ENCODE measurements around the gene CDC42BPA. TPM values are rescaled to one million over a fixed set of nuclear protein-coding genes. Genes with fewer than 3 reads are reported as not detected.
A peak's percentile ranks its signal among the peaks of the same experiment; 100 is the strongest.

The CDC42BPA gene, protein sequence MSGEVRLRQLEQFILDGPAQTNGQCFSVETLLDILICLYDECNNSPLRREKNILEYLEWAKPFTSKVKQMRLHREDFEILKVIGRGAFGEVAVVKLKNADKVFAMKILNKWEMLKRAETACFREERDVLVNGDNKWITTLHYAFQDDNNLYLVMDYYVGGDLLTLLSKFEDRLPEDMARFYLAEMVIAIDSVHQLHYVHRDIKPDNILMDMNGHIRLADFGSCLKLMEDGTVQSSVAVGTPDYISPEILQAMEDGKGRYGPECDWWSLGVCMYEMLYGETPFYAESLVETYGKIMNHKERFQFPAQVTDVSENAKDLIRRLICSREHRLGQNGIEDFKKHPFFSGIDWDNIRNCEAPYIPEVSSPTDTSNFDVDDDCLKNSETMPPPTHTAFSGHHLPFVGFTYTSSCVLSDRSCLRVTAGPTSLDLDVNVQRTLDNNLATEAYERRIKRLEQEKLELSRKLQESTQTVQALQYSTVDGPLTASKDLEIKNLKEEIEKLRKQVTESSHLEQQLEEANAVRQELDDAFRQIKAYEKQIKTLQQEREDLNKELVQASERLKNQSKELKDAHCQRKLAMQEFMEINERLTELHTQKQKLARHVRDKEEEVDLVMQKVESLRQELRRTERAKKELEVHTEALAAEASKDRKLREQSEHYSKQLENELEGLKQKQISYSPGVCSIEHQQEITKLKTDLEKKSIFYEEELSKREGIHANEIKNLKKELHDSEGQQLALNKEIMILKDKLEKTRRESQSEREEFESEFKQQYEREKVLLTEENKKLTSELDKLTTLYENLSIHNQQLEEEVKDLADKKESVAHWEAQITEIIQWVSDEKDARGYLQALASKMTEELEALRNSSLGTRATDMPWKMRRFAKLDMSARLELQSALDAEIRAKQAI (N-terminal part only)
- total RNA-seq (10 to 100 TPM; 34.6 to 38.0 (median 36.8) TPM), polyA plus RNA-seq (12.9 TPM)
- long read RNA-seq, donor 1, partial matches to known transcripts: 54 of 66 reads
- long read RNA-seq, donor 1, other reads (novel, unspliced or antisense): 12 of 66 reads
- long read RNA-seq, donor 2, partial matches to known transcripts: 3 of 4 reads
- long read RNA-seq, donor 2, other reads (novel, unspliced or antisense): 1 of 4 reads
- long read RNA-seq, donor 3, partial matches to known transcripts: 16 of 23 reads
- long read RNA-seq, donor 3, other reads (novel, unspliced or antisense): 7 of 23 reads
- long read RNA-seq, donor 4, partial matches to known transcripts: 1 of 1 reads
- long read RNA-seq, donor 4, other reads (novel, unspliced or antisense): 0 of 1 reads

DNA sequence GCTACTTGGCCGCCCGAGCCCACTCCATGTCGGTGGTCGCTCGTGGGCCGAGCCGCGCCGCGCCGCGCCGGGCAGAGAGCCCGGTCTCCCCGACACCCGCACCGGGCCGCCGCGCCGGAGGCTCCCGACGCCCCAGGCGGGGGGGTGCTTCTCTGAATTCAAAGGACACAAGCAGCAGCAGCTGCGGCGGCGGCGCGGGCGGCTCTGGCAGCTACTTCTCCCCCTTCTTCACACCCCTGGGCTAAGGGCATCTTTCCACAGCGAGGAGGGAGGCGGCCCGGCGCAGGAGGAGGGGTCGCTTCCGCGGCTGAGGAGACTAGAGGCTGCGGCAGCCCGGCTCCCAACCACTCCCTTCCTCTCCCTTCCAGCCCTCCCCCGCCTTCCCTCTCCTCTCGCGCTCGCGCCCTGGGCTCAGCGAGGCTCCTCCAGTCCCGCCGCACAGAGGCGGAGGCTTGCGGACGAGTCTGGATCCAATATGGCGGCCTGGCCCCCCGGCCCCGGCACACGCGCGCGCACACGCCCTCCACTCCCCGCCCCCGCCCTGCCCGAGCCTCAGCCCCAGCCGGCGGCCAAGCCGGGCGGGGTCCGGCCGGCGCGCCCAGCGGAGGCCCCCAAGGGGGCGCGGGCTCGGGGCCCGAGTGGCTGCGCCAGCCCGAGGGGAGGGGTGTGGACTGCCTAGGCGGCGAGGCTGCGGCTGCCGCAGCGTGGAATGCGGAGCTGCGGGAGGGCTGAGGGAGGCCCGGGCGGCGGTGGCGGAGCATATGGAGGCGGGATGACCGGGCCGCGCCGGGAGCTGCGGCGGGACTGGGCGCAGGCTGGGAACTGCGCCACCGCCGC lies at the start of gene CDC42BPA:
CDC42BPA (minus strand) TSS at position 477 of the 837 bp plus-strand sequence. CDS start 1,310 bp downstream, outside the sequence.
- H3K27me3 ChIP-seq (ENCODE audit: control insufficient read depth, insufficient read depth): no peaks in the 10 kb centered on the region
- H3K4me1 ChIP-seq (ENCODE audit: control insufficient read depth, insufficient read depth, low read length): no peaks in the 10 kb centered on the region
- DNase-seq (peak; percentile 90 to 95 (median 94)), ATAC-seq (peak; percentile 94 to 95)
- H3K27ac ChIP-seq (ENCODE audit: low read length): peak within 1 kb of the TSS; percentile 98
- WGBS: under 1% methylated on average over 97 of the region's 98 CpGs
- H3K4me3 ChIP-seq (ENCODE audit: low read length): peak within 1 kb of the TSS; percentile 88
- intact Hi-C loops (cut with DNase I): loop anchor here in 1 of 4 donors (10.0 kb wide), 1 partner anchor 117 kb away; no protein-coding TSS in a partner anchor
- no peaks in the 10 kb centered on the region for H3K9me3 ChIP-seq (ENCODE audit: control insufficient read depth, low read length)

DNA sequence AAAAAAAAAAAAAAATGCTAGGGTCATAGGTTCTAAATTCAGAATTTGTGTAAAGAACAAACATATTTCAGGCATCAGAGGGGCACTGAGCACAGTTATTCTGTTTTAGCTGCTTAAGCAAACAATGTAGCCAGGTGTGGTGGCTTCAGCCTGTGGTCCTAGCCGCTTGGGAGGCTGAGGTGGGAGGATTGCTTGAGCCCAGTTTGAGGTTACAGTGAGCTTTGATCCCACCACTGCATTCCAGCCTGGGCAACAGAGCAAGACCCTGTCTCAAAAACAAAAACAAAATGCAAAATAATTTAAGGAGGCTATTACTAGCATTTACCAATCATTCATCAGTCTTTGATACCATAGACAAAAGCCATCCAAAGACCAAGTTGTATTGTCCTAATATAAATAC lies 49.7 kb upstream of the CDC42BPA start:
- no peak for DNase-seq
- Histone ChIP-seq H3K27ac (ENCODE audit: low read length) (no peak overlapping the region), H3K4me1 (ENCODE audit: control insufficient read depth, insufficient read depth, low read length) (no peaks in the 10 kb centered on the region), H3K4me3 (ENCODE audit: low read length) (no peak overlapping the region), H3K27me3 (ENCODE audit: control insufficient read depth, insufficient read depth) (no peaks in the 10 kb centered on the region), H3K9me3 (ENCODE audit: control insufficient read depth, low read length) (no peaks in the 10 kb centered on the region)
- intact Hi-C loops (cut with DNase I): loop anchor here in 1 of 4 donors (10.0 kb wide), 1 partner anchor 57 kb away; no protein-coding TSS in a partner anchor
- WGBS: 96% methylated on average over 1 of the region's 1 CpG
- no peak for ATAC-seq

DNA sequence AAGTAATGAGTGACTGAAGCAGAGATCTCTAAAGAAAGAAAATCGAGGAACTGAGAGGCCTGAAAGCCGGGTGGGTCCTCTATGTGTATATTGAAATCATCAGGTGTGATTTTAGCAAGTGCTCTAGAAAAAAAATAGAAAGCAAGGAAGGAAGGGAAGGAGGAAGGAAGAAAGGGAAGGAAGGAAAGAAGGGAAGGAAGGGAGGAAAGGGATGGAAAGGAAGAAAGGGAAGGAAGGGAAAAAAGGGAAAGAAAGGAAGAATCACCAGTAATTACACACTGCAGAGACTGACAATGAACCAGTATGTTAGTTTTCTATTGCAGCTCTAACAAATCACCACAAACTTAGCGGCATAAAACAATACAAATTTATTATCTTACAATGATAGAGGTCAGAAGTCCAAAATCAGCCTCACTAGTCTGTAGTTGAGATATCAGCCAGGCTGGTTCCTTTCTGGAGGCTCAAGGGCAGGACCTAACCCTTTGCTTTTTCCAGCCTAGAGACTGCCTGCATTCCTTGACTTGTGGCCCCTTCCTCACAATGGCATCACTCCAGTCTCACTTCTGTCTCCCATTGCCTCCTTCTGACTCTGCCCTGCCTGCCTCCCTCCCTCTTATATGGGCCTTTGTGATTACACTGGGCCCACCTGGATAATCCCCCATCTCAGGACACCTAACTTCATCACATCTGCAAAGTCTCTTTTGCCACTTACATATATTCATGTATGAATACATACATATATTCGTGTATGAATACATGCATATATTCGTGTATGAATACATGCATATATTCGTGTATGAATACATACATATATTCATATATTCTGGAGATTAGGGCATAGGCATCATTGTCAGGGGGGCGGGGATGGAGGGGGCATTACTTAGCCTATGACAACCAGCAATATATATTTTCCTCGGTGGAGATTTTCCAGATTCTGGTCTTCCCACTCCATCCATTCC lies 47.5 kb upstream of the CDC42BPA start:
- WGBS: 93% methylated on average over 8 of the region's 8 CpGs
- intact Hi-C loops (cut with DNase I): loop anchor here in 1 of 4 donors (10.0 kb wide), 1 partner anchor 59 kb away; no protein-coding TSS in a partner anchor
- Histone ChIP-seq H3K27me3 (ENCODE audit: control insufficient read depth, insufficient read depth) (no peaks in the 10 kb centered on the region), H3K27ac (ENCODE audit: low read length) (no peak overlapping the region), H3K9me3 (ENCODE audit: control insufficient read depth, low read length) (no peaks in the 10 kb centered on the region), H3K4me1 (ENCODE audit: control insufficient read depth, insufficient read depth, low read length) (no peaks in the 10 kb centered on the region), H3K4me3 (ENCODE audit: low read length) (no peak overlapping the region)
- DNase-seq: no peak
- no peak for ATAC-seq

DNA sequence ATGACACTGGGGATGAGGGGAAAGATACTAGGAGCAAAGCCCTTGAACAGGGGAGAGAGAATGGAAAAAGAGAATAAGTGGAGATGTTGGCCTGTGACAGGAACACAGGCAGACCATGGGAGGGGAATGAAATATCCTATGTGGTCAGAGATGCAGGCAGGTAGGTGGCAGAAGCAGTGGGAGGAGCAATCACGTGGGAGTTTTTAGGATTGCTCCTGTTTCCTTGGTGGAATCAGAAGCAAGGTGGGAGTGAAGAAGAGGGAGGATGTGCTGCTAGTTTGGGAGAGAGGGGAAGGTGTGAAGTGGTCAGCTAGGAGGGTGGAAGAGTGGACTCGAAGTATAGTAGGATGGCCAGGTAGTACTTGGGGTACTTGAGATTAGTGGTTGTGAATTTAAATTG lies 46.4 kb upstream of the CDC42BPA start:
- H3K4me3 ChIP-seq (ENCODE audit: low read length): no peak overlapping the region
- H3K27me3 ChIP-seq (ENCODE audit: control insufficient read depth, insufficient read depth): no peaks in the 10 kb centered on the region
- H3K9me3 ChIP-seq (ENCODE audit: control insufficient read depth, low read length): no peaks in the 10 kb centered on the region
- 78% methylated on average over 2 of the region's 2 CpGs for WGBS
- no peaks in the 10 kb centered on the region for H3K4me1 ChIP-seq (ENCODE audit: control insufficient read depth, insufficient read depth, low read length)
- ATAC-seq (no peak), DNase-seq (no peak)
- H3K27ac ChIP-seq (ENCODE audit: low read length): no peak overlapping the region
- intact Hi-C loops (cut with DNase I): loop anchor here in 1 of 4 donors (10.0 kb wide), 1 partner anchor 60 kb away; no protein-coding TSS in a partner anchor

DNA sequence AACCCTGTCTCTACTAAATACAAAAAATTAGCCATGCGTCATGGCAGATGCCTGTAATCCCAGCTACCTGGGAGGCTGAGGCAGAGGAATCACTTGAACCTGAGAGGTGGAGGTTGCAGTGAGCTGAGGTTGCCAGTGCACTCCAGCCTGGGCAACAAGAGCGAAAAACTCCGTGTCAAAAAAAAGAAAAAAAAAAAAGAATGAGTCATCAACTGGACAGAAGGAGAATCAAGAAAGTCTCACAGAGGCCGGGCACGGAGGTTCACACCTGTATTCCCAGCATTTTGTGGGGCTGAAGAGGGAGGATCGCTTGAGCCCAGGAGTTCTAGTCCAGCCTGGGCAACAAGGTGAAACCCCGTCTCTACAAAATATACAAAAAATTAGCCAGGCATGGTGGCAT lies 45.5 kb upstream of the CDC42BPA start:
- H3K27ac ChIP-seq (ENCODE audit: low read length): no peak overlapping the region
- no peak for ATAC-seq
- H3K4me3 ChIP-seq (ENCODE audit: low read length): no peak overlapping the region
- no peak for DNase-seq
- H3K4me1 ChIP-seq (ENCODE audit: control insufficient read depth, insufficient read depth, low read length): no peaks in the 10 kb centered on the region
- H3K27me3 ChIP-seq (ENCODE audit: control insufficient read depth, insufficient read depth): no peaks in the 10 kb centered on the region
- WGBS: 92% methylated on average over 7 of the region's 7 CpGs
- H3K9me3 ChIP-seq (ENCODE audit: control insufficient read depth, low read length): no peaks in the 10 kb centered on the region
- intact Hi-C loops (cut with DNase I): loop anchor here in 1 of 4 donors (10.0 kb wide), 1 partner anchor 61 kb away; no protein-coding TSS in a partner anchor

DNA sequence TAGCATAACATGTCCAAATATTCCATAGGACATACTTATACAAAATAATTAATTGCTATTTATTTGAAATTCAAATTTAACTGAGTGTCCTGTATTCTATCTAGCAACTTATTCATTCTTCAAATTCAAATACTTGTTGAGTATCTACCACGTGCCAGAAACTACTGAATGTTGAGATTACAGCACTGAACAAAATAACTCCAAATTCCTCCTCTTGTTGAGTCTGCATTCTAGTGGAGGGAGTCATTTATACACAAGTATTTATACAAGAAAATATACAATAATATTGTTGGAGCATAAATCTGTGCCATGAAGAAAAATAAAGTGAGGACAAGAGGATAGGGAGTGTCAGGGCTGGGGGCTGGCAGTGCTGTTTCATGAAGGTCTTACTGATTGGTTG lies 43.7 kb upstream of the CDC42BPA start:
- Histone ChIP-seq H3K27ac (ENCODE audit: low read length) (no peak overlapping the region), H3K27me3 (ENCODE audit: control insufficient read depth, insufficient read depth) (no peaks in the 10 kb centered on the region), H3K9me3 (ENCODE audit: control insufficient read depth, low read length) (no peaks in the 10 kb centered on the region), H3K4me3 (ENCODE audit: low read length) (no peak overlapping the region), H3K4me1 (ENCODE audit: control insufficient read depth, insufficient read depth, low read length) (peaks cover 3% of the 10 kb centered on the region)
- 41% methylated on average over 1 of the region's 1 CpG for WGBS
- ATAC-seq (no peak), DNase-seq (no peak)
- intact Hi-C loops (cut with DNase I): loop anchor here in 1 of 4 donors (10.0 kb wide), 1 partner anchor 63 kb away; no protein-coding TSS in a partner anchor

DNA sequence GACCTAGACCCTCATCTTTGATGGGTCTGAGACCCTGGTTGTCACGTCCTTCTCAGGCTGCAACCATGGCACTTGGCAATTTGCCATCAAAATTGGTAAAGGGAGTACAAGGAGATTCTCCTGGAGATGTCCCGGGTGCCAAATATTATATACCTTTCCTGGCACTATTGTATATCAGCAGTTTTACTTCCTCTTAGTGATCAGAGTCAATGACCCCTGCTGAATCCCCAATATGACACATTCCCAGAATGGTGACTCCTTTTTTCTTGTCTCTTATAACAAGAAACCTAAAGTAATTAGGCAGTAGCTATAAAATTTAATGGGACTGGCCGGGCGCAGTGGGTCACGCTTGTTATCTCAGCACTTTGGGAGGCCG lies 39.6 kb upstream of the CDC42BPA start:
- DNase-seq (no peak), ATAC-seq (no peak)
- Histone ChIP-seq H3K4me3 (ENCODE audit: low read length) (no peak overlapping the region), H3K9me3 (ENCODE audit: control insufficient read depth, low read length) (no peaks in the 10 kb centered on the region), H3K27me3 (ENCODE audit: control insufficient read depth, insufficient read depth) (no peaks in the 10 kb centered on the region), H3K4me1 (ENCODE audit: control insufficient read depth, insufficient read depth, low read length) (peaks cover 3% of the 10 kb centered on the region), H3K27ac (ENCODE audit: low read length) (peak overlapping the region; percentile 94)
- 83% methylated on average over 6 of the region's 6 CpGs for WGBS
- intact Hi-C loops (cut with DNase I): no loop called here

DNA sequence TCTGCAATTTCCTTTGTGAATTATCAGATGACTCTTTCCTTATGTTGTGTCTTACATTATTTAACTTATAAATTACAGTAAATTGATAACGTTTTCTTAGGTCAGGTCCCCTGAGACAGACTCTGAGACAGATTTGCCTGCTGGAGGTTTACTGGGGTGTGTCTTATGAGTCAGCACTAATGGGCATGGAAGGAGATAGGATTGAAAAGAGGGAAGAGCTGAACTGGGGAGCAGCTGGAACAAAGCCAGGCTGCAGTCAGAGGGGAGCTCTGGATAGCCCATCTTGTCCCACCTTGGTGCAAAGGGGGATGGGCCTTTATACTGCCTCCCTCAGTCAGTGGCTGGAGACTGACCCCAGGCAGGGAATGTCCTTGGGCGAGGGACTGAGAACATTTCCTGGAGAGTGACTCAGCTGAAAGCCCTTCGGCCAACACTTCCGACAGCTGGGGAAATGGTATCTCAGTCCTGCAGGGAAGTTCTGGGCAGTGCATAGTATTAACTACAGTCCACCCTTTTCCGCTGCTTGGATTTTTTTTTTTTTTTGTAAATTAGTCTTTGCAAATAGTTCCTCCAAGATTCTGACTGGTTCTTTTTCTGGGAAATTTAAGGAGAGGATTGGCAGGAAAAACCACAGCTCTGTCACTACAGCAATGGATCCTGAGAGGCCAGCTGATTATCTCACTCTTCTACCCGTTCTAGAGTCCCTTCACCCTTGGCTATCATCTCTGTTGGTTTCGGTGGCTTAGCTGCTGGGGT lies 39.1 kb upstream of the CDC42BPA start:
- peak overlapping the region; percentile 97 for H3K27ac ChIP-seq (ENCODE audit: low read length)
- H3K27me3 ChIP-seq (ENCODE audit: control insufficient read depth, insufficient read depth): no peaks in the 10 kb centered on the region
- WGBS: 23% methylated on average over 7 of the region's 7 CpGs

More for the DNA sequence above, 39.1 kb upstream of the CDC42BPA start:
- DNase-seq (peak; percentile 80 to 86 (median 82)), ATAC-seq (peak; percentile 98 to 99)
- intact Hi-C loops (cut with DNase I): no loop called here
- H3K4me3 ChIP-seq (ENCODE audit: low read length): no peak overlapping the region
- H3K4me1 ChIP-seq (ENCODE audit: control insufficient read depth, insufficient read depth, low read length): peaks cover 3% of the 10 kb centered on the region
- H3K9me3 ChIP-seq (ENCODE audit: control insufficient read depth, low read length): no peaks in the 10 kb centered on the region
